HEK293T (cell line): ENCODE results near the gene QPCT.
"Not testable (repeated sequence)": the region's sequence is repeated elsewhere in the genome, so short reads cannot be mapped to it uniquely, and the experiment has no call there.

Experiments used
- CTCF ChIA-PET: fragments of 350-600 bp; formaldehyde crosslinking; extraction: SDS; loops from one replicate; lab custom pipeline; 2021; ENCODE audit warnings: antibody characterized with exemption, inconsistent platforms; lab: Yijun Ruan, JAX
- POLR2A ChIA-PET: fragments of 350-600 bp; formaldehyde crosslinking; extraction: SDS; loops from one replicate; lab custom pipeline; 2020; ENCODE audit warnings: antibody characterized with exemption, inconsistent platforms; lab: Yijun Ruan, JAX
- DNase-seq: peaks from one replicate; pipeline ENCODE4 v3.0.0; 2012; ENCODE audit warnings: mixed read lengths; ENCODE audit errors: extremely low spot score
- ARNT ChIP-seq: fragments of 450-650 bp; IDR thresholded peaks from 2 replicates; pipeline ENCODE4 v1.6.1; 2017; ENCODE audit warnings: mild to moderate bottlenecking
- BHLHE40 ChIP-seq: fragments of 450-650 bp; IDR thresholded peaks from 2 replicates; pipeline ENCODE4 v1.6.1; 2016; ENCODE audit warnings: mild to moderate bottlenecking, moderate library complexity, borderline replicate concordance
- CTBP1 ChIP-seq: fragments of 450-650 bp; IDR thresholded peaks from 2 replicates; pipeline ENCODE4 v1.6.1; 2016; ENCODE audit warnings: borderline replicate concordance
- ELF4 ChIP-seq: fragments of 450-650 bp; IDR thresholded peaks from 2 replicates; pipeline ENCODE4 v1.6.1; 2017; ENCODE audit warnings: antibody characterized with exemption
- FOXA1 ChIP-seq: fragments of 450-650 bp; IDR thresholded peaks from 2 replicates; pipeline ENCODE4 v1.6.1; 2016; ENCODE audit warnings: mild to moderate bottlenecking
- FOXK2 ChIP-seq: fragments of 450-650 bp; IDR thresholded peaks from 2 replicates; pipeline ENCODE4 v1.6.1; 2016; ENCODE audit warnings: mild to moderate bottlenecking
- FOXM1 ChIP-seq: fragments of 450-650 bp; IDR thresholded peaks from 2 replicates; pipeline ENCODE4 v1.6.1; 2017; ENCODE audit warnings: mild to moderate bottlenecking, borderline replicate concordance
- HDGF ChIP-seq: fragments of 450-650 bp; IDR thresholded peaks from 2 replicates; pipeline ENCODE4 v1.6.1; 2017; ENCODE audit warnings: antibody characterized with exemption, borderline replicate concordance
- L3MBTL2 ChIP-seq: fragments of 450-650 bp; conservative IDR thresholded peaks from 2 replicates; pipeline ENCODE4 v1.6.1; 2016; ENCODE audit warnings: mild to moderate bottlenecking
- LEF1 ChIP-seq: fragments of 450-650 bp; IDR thresholded peaks from 2 replicates; pipeline ENCODE4 v1.6.1; 2017; ENCODE audit warnings: mild to moderate bottlenecking, borderline replicate concordance
- NFRKB ChIP-seq: fragments of 450-650 bp; IDR thresholded peaks from 2 replicates; pipeline ENCODE4 v1.6.1; 2016; ENCODE audit warnings: mild to moderate bottlenecking, moderate library complexity
- PKNOX1 ChIP-seq: fragments of 450-650 bp; IDR thresholded peaks from 2 replicates; pipeline ENCODE4 v1.6.1; 2016
- SP1 ChIP-seq: fragments of 450-650 bp; IDR thresholded peaks from 2 replicates; pipeline ENCODE4 v1.6.1; 2017
- SUZ12 ChIP-seq: fragments of 450-650 bp; IDR thresholded peaks from 2 replicates; pipeline ENCODE4 v1.6.1; 2016; ENCODE audit warnings: mild to moderate bottlenecking
- TARDBP ChIP-seq: fragments of 450-650 bp; IDR thresholded peaks from 2 replicates; pipeline ENCODE4 v1.6.1; 2016
- ZNF384 ChIP-seq: fragments of 450-650 bp; IDR thresholded peaks from 2 replicates; pipeline ENCODE4 v1.6.1; 2016

Gene QPCT

DNA sequence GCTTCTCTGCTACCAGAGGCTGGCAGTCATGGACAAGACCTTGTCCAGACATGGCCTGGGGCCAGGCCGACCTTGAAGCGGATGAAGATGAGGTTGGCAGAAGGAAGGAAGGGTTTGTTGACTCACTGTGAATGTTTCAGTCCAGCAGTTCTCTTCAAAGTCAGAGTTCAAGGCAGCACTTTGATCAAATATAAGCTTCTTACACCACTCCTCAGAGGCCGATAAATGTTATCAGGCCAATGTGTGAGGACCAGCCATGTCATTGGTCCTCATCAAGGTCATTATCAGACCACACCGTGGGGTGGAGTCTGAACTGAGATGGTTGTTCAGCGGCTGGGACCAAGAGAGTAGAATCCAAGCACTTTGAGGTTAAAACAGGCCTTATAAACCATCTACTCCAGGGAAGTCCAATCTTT lies 35.5 kb downstream of the QPCT start:
- no peak for DNase-seq
- ChIA-PET POLR2A (no interaction called here), CTCF (interaction anchor here (0.7 to 0.8 kb wide), 2 partner anchors 23 to 70 kb away, joined by 3 read pairs; no protein-coding TSS in a partner anchor)
- no peak for TF ChIP-seq L3MBTL2
- no peak for TF ChIP-seq TARDBP
- TF ChIP-seq FOXM1, result no peak
- no peak for TF ChIP-seq CTBP1
- TF ChIP-seq SP1, result no peak

GRCh38 chr2:37380787-37381186 lies 36.4 kb downstream of the QPCT start:
- DNase-seq, CTCF ChIA-PET, POLR2A ChIA-PET: not testable (repeated sequence)

DNA sequence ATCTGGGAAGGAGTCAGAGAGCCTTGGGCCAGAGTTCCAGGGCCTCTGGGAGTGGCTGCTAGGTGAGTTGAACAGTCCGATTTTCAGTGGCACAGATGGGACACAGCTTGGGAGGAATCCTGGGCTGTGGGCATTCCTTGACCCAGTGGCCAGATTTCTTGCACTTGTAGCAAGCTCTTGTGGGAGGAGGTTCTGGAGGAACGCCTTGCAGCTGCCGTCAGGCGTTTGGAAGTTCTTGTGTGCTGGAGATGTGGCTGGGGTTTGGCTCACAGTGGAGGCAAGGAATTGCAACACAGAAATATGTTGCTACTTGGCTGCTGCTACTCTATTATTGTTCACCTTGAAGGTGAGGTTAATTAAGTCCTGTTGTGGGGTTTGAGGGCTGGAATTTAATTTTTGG lies 39.8 kb downstream of the QPCT start:
- DNase-seq, POLR2A ChIA-PET, CTCF ChIA-PET: not testable (repeated sequence)

DNA sequence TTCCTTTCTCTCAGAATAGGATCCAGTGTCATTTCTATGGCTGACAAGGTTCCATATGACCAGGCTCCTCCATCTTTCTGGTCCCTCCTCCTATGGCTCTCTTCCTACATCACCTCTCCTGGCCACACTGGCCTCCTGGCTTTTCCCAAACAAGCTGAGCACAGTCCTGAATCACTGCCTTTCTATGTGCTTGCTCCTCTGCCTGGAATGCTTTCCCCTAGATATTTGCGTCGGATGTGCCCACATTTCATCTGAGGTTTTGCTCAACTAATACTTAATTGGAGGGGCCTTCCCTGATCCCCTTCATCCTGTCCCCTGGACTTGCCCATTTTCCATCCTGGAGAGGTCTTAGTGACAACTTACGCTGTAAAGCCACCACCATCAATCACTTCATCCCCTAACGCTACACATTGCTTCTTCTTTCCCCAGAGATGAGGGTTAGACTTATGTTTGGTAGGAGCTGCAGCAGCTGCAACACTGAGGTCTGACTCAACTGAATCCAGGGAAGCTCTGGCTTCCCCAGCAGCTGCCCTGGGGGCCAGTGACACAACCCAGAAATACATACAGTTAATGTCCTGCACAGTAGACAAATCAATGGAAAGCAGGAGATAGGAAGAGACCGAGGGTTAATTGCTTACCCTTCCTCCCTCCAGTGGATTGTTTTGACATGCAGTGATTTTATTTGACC lies 42.9 kb downstream of the QPCT start:
- CTCF ChIA-PET, result interaction anchor here (0.6 kb wide), 1 partner anchor 245 kb away, joined by 4 read pairs; no protein-coding TSS in a partner anchor
- POLR2A ChIA-PET, result interaction anchor here (1.2 kb wide), 1 partner anchor 10 kb away, joined by 3 read pairs; no protein-coding TSS in a partner anchor
- DNase-seq, result no peak
- TF ChIP-seq ELF4 (no peak), SP1 (no peak), PKNOX1 (no peak), ARNT (no peak), LEF1 (no peak), FOXM1 (no peak), CTBP1 (no peak), FOXK2 (no peak)

- POLR2A ChIA-PET, result interaction anchor here (1.2 kb wide), 1 partner anchor 11 kb away, joined by 3 read pairs; no protein-coding TSS in a partner anchor
- no peak for TF ChIP-seq ARNT
- no peak for TF ChIP-seq NFRKB
- TF ChIP-seq BHLHE40, result no peak
- TF ChIP-seq HDGF, result no peak
- TF ChIP-seq FOXK2, result no peak
- no peak for TF ChIP-seq PKNOX1
- no peak for TF ChIP-seq SUZ12
- no peak for TF ChIP-seq L3MBTL2
- no peak for TF ChIP-seq ZNF384
- TF ChIP-seq ELF4, result no peak
- no peak for TF ChIP-seq TARDBP
- TF ChIP-seq FOXM1, result no peak
- no peak for TF ChIP-seq LEF1
- no peak for TF ChIP-seq SP1
- no peak for TF ChIP-seq FOXA1
- TF ChIP-seq CTBP1, result no peak
- DNase-seq, result no peak
- CTCF ChIA-PET, result interaction anchor here (0.5 kb wide), 1 partner anchor 447 kb away, joined by 3 read pairs; no protein-coding TSS in a partner anchor
These were observed 43.6 kb downstream of the QPCT start for GRCh38 chr2:37388074-37388473.

DNA sequence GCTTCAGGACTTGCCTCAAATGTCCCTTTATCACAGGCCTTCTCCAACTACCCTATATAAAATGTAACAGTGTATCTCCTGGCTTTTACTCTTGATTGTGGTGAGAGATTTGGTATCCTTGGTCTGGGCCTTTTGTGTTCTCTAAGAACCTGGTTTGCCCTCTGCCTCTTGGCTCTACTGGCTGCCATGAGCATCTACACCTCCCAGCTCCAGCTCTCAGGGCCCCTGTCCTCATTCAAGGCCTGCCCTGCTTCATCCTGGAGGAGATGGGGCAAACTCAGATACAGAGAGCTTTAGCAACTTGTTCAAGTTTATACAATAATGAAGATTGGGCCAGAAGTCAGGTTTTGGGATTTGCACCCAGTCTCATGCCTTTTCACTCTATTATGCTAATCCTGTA lies 45.0 kb downstream of the QPCT start:
- ChIA-PET POLR2A (no interaction called here), CTCF (interaction anchor here (0.6 to 3.1 kb wide), 4 partner anchors 12 to 539 kb away, joined by 3 to 9 read pairs (median 4); no protein-coding TSS in a partner anchor)
- no peak for DNase-seq
- TF ChIP-seq SP1 (no peak), NFRKB (no peak), SUZ12 (no peak), FOXA1 (no peak), ARNT (no peak), FOXK2 (no peak), L3MBTL2 (no peak)

- ChIA-PET POLR2A (no interaction called here), CTCF (interaction anchor here (0.6 to 3.1 kb wide), 4 partner anchors 13 to 538 kb away, joined by 3 to 9 read pairs (median 4); no protein-coding TSS in a partner anchor)
- no peak for DNase-seq
- TF ChIP-seq ZNF384 (no peak), FOXM1 (no peak), FOXK2 (no peak), ELF4 (no peak), BHLHE40 (no peak)
These were observed 45.7 kb downstream of the QPCT start for GRCh38 chr2:37389989-37390765.
